ENCODE results near the gene CWC25.
"Not testable (repeated sequence)": the region's sequence is repeated elsewhere in the genome, so short reads cannot be mapped to it uniquely, and the experiment has no call there.

GRCh38 chr17:38855101-38855714, 30.1 kb upstream of the CWC25 start:
- not testable (repeated sequence) for TF ChIP-seq ZNF331 (CRISPR knock-in tag; IDR thresholded peaks at IDR 0.05; ENCODE audit: low read depth); POLR2AphosphoS5 (IDR thresholded peaks at IDR 0.05; ENCODE audit: low read depth); EZH2 (IDR thresholded peaks at IDR 0.05; ENCODE audit: low read depth, unreplicated experiment); EZH2phosphoT487 (IDR thresholded peaks at IDR 0.05; ENCODE audit: unreplicated experiment); NANOG (IDR thresholded peaks at IDR 0.05; ENCODE audit: borderline replicate concordance); ETS1 (IDR thresholded peaks at IDR 0.05); CREB1 (CRISPR knock-in tag; IDR thresholded peaks at IDR 0.05; ENCODE audit: low read depth); JUNB (IDR thresholded peaks at IDR 0.05; ENCODE audit: unreplicated experiment)
- TF ChIP-seq, protein P1, sequence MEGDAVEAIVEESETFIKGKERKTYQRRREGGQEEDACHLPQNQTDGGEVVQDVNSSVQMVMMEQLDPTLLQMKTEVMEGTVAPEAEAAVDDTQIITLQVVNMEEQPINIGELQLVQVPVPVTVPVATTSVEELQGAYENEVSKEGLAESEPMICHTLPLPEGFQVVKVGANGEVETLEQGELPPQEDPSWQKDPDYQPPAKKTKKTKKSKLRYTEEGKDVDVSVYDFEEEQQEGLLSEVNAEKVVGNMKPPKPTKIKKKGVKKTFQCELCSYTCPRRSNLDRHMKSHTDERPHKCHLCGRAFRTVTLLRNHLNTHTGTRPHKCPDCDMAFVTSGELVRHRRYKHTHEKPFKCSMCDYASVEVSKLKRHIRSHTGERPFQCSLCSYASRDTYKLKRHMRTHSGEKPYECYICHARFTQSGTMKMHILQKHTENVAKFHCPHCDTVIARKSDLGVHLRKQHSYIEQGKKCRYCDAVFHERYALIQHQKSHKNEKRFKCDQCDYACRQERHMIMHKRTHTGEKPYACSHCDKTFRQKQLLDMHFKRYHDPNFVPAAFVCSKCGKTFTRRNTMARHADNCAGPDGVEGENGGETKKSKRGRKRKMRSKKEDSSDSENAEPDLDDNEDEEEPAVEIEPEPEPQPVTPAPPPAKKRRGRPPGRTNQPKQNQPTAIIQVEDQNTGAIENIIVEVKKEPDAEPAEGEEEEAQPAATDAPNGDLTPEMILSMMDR (conservative IDR thresholded peaks at IDR 0.05; ENCODE audit: low read depth in 2 of 2) = not testable (repeated sequence)
- TF ChIP-seq, protein P2, sequence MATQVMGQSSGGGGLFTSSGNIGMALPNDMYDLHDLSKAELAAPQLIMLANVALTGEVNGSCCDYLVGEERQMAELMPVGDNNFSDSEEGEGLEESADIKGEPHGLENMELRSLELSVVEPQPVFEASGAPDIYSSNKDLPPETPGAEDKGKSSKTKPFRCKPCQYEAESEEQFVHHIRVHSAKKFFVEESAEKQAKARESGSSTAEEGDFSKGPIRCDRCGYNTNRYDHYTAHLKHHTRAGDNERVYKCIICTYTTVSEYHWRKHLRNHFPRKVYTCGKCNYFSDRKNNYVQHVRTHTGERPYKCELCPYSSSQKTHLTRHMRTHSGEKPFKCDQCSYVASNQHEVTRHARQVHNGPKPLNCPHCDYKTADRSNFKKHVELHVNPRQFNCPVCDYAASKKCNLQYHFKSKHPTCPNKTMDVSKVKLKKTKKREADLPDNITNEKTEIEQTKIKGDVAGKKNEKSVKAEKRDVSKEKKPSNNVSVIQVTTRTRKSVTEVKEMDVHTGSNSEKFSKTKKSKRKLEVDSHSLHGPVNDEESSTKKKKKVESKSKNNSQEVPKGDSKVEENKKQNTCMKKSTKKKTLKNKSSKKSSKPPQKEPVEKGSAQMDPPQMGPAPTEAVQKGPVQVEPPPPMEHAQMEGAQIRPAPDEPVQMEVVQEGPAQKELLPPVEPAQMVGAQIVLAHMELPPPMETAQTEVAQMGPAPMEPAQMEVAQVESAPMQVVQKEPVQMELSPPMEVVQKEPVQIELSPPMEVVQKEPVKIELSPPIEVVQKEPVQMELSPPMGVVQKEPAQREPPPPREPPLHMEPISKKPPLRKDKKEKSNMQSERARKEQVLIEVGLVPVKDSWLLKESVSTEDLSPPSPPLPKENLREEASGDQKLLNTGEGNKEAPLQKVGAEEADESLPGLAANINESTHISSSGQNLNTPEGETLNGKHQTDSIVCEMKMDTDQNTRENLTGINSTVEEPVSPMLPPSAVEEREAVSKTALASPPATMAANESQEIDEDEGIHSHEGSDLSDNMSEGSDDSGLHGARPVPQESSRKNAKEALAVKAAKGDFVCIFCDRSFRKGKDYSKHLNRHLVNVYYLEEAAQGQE (IDR thresholded peaks at IDR 0.05; ENCODE audit: unreplicated experiment) = not testable (repeated sequence)

All from GM23338 (cell line).